ENCODE measurements around the gene CFAP119.
A peak's percentile ranks its signal among the peaks of the same experiment; 100 is the strongest.

Gene CFAP119

GRCh38 chr16:30760577-30761426 is 1.1 kb downstream of the CFAP119 start:
- no peak for DNase-seq

- no peak for DNase-seq
Observed at GRCh38 chr16:30760001-30760559, 1.8 kb downstream of the CFAP119 start.

GRCh38 chr16:30758988-30759491 is 2.8 kb downstream of the CFAP119 start:
- no peak for DNase-seq

GRCh38 chr16:30757316-30757715 is 4.5 kb downstream of the CFAP119 start:
- no peak for DNase-seq

DNA sequence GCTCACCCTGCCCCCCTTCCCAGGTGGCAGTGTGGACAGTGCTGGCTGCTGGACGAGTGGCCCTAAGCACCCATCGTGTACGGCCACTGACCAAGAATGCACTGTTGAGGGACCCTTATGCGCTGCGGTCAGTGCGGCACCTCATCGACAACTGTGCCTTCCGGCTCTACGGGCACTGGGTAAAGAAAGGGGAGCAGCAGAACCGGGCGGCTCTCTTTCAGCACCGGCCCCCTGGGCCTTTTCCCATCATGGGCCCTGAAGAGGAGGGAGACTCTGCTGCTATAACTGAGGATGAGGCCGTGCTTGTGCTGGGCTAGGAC is 5.1 kb downstream of the CFAP119 start:
- DNase-seq = no peak

DNA sequence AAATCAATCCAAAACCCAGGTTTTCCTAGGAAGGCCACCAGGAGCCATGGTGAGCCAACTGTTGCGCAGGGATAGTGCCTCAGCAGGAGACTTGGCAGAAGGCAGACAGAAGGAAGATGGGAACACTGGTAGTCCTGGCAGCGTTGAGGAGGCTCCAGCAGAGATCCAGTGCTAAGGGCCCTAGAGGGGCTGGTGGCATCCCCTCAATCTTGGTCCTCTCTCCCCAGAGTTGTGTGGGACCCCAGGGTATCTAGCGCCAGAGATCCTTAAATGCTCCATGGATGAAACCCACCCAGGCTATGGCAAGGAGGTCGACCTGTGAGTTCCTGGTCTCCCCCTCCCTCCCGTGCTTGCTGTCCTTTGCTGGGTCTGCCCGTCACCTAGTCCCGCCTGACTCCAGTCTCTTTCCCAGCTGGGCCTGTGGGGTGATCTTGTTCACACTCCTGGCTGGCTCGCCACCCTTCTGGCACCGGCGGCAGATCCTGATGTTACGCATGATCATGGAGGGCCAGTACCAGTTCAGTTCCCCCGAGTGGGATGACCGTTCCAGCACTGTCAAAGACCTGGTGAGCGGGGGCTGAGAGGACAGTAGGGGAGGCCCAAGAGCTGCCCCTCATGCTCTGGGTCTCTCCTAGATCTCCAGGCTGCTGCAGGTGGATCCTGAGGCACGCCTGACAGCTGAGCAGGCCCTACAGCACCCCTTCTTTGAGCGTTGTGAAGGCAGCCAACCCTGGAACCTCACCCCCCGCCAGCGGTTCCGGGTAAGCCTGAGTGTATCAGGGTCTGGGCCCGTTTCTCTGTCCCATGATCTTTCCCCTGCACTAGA is 5.7 kb downstream of the CFAP119 start:
- DNase-seq = no peak

GRCh38 chr16:30753596-30753995 is 8.3 kb downstream of the CFAP119 start:
- DNase-seq = no peak

GRCh38 chr16:30750876-30751465 is 10.9 kb downstream of the CFAP119 start:
- DNase-seq = no peak

DNA sequence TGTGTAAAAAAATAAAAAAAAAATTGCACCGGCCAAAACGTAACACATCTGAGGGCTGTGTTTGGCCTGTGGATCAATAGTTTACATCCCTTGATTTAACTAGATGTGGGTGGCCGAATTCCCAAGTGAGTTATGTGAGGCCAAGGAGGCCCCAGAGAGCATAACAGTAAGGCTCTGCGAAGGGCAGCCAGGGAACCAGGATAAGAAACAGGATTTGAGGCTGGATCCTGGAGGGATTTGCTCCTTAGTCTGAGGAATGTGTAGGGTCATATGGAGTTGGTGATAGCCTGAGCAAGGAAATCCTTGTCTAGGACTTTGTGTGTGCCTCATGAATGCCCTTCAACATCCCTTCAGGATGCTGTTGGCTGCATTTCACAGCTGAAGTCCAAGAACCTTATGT is 11.7 kb downstream of the CFAP119 start:
- DNase-seq = no peak

DNA sequence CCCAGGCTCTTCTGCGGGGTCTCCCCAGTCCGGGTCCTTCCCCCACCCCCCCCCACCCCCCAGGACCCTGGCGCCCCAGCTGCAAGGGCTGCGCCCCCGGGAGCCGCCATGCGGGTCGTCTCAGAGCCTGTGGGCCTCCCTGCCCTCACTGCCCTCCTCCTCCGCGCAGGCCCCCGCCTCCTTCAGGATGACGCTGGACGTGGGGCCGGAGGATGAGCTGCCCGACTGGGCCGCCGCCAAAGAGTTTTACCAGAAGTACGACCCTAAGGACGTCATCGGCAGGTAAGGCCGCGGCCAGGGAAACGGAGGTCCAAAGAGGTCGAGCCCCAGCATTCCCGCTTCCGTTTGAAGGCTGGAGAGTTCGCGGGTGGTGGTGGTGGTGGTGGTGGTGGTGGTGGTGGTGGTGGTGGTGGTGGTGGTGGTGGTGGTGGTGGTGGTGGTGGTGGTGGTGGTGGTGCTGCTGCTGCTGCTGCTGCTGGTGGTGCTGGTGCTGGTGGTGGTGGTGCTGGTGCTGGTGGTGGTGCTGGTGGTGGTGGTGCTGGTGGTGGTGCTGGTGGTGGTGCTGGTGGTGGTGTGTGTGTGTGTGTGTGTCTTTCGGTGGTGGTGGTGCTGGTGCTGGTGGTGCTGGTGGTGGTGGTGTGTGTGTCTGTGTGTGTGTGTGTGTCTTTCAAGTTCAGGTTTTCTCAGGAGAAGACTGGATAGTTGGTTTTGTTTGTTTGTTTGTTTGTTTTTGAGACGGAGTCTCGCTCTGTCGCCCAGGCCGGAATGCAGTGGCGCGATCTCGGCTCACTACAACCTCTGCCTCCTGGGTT is 13.0 kb downstream of the CFAP119 start:
- DNase-seq = no peak

DNA sequence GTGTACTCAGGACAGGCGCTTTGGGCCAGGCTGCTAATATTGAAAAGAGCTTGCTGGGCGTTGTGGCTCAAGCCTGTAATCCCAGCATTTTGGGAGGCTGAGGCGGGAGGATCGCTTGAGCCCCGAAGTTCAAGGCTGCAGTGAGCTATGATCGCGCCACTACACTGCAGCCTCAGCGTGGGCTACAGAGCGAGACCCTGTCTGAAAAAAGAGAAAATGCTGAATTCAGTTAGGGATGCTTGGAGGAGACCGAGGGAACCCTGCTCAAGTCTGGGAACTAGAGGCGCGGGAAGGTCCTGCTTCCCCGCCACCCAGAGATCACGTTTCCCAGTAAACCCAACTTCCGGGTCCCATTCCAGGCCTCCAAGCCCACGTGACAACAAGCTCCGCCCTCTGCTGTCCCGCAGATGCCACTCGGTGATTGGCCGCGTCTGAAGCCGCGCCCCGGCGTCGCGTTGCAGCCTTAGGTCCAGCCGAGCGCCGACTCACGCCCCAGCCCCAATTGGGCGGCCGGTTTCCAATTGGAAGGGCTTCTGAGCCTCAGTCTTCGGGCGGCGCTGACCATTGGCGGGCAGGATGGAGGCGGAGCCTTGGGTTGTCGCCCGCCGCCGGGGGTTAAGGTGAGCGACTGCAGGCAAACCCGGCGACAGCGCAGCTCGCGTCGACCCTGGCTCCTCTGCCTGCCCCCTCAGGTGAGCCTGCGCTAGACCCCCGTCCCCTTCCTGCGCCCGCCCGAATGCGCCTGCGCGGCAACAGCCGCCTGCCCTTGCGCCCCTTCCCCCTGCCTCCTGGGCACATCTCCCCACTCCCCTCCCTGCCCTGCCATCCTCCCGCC is 13.8 kb downstream of the CFAP119 start, which contains the start of gene PHKG2:
PHKG2 (plus strand) TSS at position 627 of the 835 bp plus-strand sequence. CDS start 396 bp downstream, outside the sequence.
- peak; percentile 92 for DNase-seq

- DNase-seq = no peak
Observed at GRCh38 chr16:30747331-30747730, 14.5 kb downstream of the CFAP119 start.

DNA sequence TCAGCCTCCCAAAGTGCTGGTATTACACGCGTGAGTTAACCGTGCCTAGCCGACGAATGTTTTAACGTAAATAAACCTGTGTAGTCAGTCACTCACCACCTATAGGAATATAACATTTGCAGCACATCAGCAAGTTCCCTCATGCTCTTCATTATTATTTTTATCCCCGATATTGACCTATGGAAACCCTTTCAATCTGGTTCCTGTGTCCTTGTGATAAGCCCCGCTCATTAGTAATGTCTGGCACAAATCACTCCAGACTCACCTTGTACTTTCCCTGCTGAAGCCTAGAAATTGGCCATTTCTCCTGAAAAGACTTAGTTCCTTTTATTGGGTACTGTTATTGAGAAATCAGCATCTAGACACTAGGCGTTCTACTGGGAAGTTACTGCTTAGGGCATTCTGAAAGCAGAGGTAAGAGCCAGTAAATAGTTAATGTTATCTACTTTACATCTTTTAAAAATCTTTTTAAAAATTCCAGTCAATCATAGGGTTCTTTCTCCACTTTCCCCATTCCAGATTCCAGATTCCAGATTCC is 15.2 kb downstream of the CFAP119 start:
- no peak for DNase-seq

DNA sequence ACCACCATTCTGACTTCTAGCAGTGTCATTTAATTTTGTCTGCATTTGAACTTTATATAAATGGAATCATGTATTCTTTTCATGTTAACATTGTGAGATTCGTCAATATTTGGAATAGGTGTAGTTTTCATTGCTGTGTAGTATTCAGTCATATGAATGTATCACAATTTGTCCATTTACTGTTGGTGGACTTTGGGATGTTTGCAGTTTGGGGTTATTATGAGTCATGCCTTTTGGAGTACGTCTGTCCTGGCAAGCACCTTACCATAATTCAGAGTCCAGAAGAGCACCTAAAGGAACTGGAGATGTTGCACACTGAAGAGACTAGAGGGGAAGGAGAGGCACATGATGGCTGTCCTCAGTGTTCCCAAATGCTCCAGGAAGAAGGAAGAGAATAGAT is 16.8 kb downstream of the CFAP119 start:
- no peak for DNase-seq

DNA sequence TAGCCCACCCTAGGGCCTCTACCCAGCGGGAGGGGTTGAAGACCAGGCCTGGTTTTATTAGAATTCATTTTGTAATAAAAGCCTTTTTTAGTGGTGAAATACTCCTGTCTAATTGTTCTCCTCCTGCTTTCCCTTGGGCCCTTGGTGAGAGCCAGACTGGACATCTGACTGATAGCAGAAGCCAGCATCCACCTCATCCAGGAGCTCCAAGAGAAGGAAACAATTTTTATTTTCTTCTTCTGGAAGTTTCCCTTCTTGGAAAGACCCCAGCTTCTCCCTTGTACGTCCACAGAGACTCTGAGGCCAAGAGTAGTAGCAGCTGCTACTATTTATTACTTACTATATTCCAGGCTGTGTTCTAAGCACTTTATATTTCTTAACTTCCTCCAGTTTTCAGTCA is 17.7 kb downstream of the CFAP119 start:
- no peak for DNase-seq

GRCh38 chr16:30743716-30744115 is 18.1 kb downstream of the CFAP119 start:
- DNase-seq = no peak

GRCh38 chr16:30741461-30741914 is 20.4 kb downstream of the CFAP119 start:
- no peak for DNase-seq

GRCh38 chr16:30740364-30741251 is 21.3 kb downstream of the CFAP119 start:
- no peak for DNase-seq
